Activated CD4-positive, CD25-positive, alpha-beta regulatory T cell treated with anti-CD3 and anti-CD28 coated beads, Interleukin-2, amount 50 U/mL, for 72 hours (primary cell): ENCODE measurements around the gene PRC1.
"Not testable (repeated sequence)": the region's sequence is repeated elsewhere in the genome, so short reads cannot be mapped to it uniquely, and the experiment has no call there.

Experiments
- DNase-seq: peaks from one replicate; pipeline ENCODE4 v3.0.0; 2021

Gene PRC1

GRCh38 chr15:90994417-90995311 is at the start of gene PRC1:
Gene PRC1 (minus strand): TSS chr15:90994535. CDS start chr15:90994417, 118 bp downstream.
- DNase-seq, result peak; percentile 98

GRCh38 chr15:91043202-91043874 is 49.0 kb upstream of the PRC1 start:
- no peak for DNase-seq

GRCh38 chr15:91040856-91041255 is 46.5 kb upstream of the PRC1 start:
- DNase-seq, result no peak

- DNase-seq, result no peak
Observed at GRCh38 chr15:91039996-91040395, 45.7 kb upstream of the PRC1 start.

GRCh38 chr15:91032919-91033803 is 38.8 kb upstream of the PRC1 start:
- DNase-seq, result peak; percentile 60

GRCh38 chr15:91031796-91032195 is 37.5 kb upstream of the PRC1 start:
- DNase-seq, result no peak

- no peak for DNase-seq
Observed at GRCh38 chr15:91027677-91028076, 33.3 kb upstream of the PRC1 start.

- no peak for DNase-seq
Observed at GRCh38 chr15:91023720-91024119, 29.4 kb upstream of the PRC1 start.

GRCh38 chr15:91022832-91023129 is 28.4 kb upstream of the PRC1 start:
- no peak for DNase-seq

GRCh38 chr15:91022075-91022831 is 27.9 kb upstream of the PRC1 start, which contains the start of gene VPS33B:
Gene VPS33B (minus strand): TSS chr15:91022594. CDS start chr15:91022249, 345 bp downstream.
- DNase-seq, result peak; percentile 69

- no peak for DNase-seq
Observed at GRCh38 chr15:91021516-91022074, 27.3 kb upstream of the PRC1 start.

GRCh38 chr15:91018158-91018557 is 23.8 kb upstream of the PRC1 start:
- no peak for DNase-seq

- no peak for DNase-seq
Observed at GRCh38 chr15:91017716-91018115, 23.4 kb upstream of the PRC1 start.

GRCh38 chr15:91013701-91014100 is 19.4 kb upstream of the PRC1 start:
- not testable (repeated sequence) for DNase-seq

- no peak for DNase-seq
Observed at GRCh38 chr15:91007266-91007665, 12.9 kb upstream of the PRC1 start.

GRCh38 chr15:91001209-91001608 is 6.9 kb upstream of the PRC1 start:
- no peak for DNase-seq

GRCh38 chr15:90998737-90999136 is 4.4 kb upstream of the PRC1 start:
- no peak for DNase-seq

- DNase-seq, result peak; percentile 45
Observed at GRCh38 chr15:90994059-90994416, 297 bp downstream of the PRC1 start.

GRCh38 chr15:90991587-90992285 is 2.6 kb downstream of the PRC1 start:
- no peak for DNase-seq

GRCh38 chr15:90990446-90990845 is 3.9 kb downstream of the PRC1 start:
- DNase-seq, result no peak

- no peak for DNase-seq
Observed at GRCh38 chr15:90989040-90989768, 5.1 kb downstream of the PRC1 start.
